Measurements from ENCODE around the gene ZFP36L1. TPM values are rescaled to one million over a fixed set of nuclear protein-coding genes. Genes with fewer than 3 reads are reported as not detected.

Gene ZFP36L1
- total and polyA plus RNA-seq, 2 of the 13 experiments (the other 11 are each of a cell fraction or from before 2014, with no cell fraction given), result 7.4 to 10.2 TPM

DNA sequence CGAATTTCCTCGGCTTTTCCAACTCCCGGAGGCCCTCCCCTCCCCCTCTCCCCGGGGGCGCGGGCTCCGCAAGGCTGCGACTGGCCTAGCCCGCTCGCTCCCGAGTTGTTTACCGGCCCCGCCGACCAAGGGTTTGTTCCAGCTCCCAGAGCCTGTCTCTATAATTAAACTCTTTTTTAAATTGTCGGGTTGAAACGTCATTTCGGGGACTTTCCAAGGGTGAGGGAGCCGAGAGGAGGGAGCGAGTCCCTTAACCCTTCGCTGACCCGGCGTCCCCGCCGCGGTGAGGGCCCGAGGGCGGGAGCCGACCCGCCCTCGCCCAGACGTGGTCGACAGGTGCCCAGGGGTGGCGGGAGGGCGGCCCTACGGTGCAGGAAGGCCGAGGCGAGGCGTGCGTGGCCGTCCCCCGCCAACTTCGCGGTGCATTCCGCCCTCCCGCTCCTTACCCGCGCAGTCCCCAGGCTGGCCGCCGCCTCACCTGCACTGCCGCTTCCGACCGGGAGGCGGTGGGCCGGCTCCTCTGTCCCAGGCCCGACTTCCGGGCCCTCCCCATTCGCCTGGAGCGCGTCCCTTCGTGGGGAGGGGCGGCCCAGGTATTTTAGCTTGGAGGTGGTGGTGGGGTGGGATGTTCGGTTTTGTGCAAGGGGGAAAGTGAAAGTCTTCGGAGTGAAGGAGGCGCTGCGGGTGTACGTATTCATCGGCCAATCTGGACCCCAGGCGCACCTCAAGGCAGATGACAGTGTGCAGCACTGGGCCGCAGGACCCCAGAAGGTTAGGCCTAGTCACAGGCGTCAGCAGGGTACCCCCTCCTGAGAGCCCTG lies 2.9 kb upstream of the ZFP36L1 start (continued):
- TF ChIP-seq SALL2 (CRISPR knock-in tag; IDR thresholded peaks at IDR 0.05) (no peak), ZNF230 (CRISPR knock-in tag; IDR thresholded peaks at IDR 0.05) (no peak), ZNF775 (CRISPR knock-in tag; IDR thresholded peaks at IDR 0.05; ENCODE audit: borderline replicate concordance) (no peak), THYN1 (CRISPR knock-in tag; IDR thresholded peaks at IDR 0.05; ENCODE audit: borderline replicate concordance, low read depth) (no peak), ZBTB20 (CRISPR knock-in tag; IDR thresholded peaks at IDR 0.05; ENCODE audit: borderline replicate concordance, low read depth) (no peak), ZNF549 (CRISPR knock-in tag; IDR thresholded peaks at IDR 0.05) (no peak), JUNB (CRISPR knock-in tag; IDR thresholded peaks at IDR 0.05; ENCODE audit: borderline replicate concordance) (0 out of 2 replicates have a peak, but pooled peaks have one; percentile 35), ATF7 (IDR thresholded peaks at IDR 0.05) (no peak), ATF7 (CRISPR knock-in tag; IDR thresholded peaks at IDR 0.05) (0 out of 2 replicates have a peak, but pooled peaks have one; percentile 47)
- TF ChIP-seq, protein P1, sequence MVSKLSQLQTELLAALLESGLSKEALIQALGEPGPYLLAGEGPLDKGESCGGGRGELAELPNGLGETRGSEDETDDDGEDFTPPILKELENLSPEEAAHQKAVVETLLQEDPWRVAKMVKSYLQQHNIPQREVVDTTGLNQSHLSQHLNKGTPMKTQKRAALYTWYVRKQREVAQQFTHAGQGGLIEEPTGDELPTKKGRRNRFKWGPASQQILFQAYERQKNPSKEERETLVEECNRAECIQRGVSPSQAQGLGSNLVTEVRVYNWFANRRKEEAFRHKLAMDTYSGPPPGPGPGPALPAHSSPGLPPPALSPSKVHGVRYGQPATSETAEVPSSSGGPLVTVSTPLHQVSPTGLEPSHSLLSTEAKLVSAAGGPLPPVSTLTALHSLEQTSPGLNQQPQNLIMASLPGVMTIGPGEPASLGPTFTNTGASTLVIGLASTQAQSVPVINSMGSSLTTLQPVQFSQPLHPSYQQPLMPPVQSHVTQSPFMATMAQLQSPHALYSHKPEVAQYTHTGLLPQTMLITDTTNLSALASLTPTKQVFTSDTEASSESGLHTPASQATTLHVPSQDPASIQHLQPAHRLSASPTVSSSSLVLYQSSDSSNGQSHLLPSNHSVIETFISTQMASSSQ (IDR thresholded peaks at IDR 0.05; ENCODE audit: low read depth), result no peak
- TF ChIP-seq, protein P1 (CRISPR knock-in tag; IDR thresholded peaks at IDR 0.05; ENCODE audit: borderline replicate concordance), result peak; percentile 48; the same call in 1 of the 2 replicates
- TF ChIP-seq, protein P2, sequence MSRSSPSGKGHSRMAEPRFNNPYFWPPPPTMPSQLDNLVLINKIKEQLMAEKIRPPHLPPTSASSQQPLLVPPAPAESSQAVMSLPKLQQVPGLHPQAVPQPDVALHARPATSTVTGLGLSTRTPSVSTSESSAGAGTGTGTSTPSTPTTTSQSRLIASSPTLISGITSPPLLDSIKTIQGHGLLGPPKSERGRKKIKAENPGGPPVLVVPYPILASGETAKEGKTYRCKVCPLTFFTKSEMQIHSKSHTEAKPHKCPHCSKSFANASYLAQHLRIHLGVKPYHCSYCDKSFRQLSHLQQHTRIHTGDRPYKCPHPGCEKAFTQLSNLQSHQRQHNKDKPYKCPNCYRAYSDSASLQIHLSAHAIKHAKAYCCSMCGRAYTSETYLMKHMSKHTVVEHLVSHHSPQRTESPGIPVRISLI (CRISPR knock-in tag; IDR thresholded peaks at IDR 0.05; ENCODE audit: borderline replicate concordance), result no peak; the same call in 1 of the 2 replicates
- TF ChIP-seq, protein P3, sequence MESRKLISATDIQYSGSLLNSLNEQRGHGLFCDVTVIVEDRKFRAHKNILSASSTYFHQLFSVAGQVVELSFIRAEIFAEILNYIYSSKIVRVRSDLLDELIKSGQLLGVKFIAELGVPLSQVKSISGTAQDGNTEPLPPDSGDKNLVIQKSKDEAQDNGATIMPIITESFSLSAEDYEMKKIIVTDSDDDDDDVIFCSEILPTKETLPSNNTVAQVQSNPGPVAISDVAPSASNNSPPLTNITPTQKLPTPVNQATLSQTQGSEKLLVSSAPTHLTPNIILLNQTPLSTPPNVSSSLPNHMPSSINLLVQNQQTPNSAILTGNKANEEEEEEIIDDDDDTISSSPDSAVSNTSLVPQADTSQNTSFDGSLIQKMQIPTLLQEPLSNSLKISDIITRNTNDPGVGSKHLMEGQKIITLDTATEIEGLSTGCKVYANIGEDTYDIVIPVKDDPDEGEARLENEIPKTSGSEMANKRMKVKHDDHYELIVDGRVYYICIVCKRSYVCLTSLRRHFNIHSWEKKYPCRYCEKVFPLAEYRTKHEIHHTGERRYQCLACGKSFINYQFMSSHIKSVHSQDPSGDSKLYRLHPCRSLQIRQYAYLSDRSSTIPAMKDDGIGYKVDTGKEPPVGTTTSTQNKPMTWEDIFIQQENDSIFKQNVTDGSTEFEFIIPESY (CRISPR knock-in tag; IDR thresholded peaks at IDR 0.05), result no peak
- TF ChIP-seq, protein P4, sequence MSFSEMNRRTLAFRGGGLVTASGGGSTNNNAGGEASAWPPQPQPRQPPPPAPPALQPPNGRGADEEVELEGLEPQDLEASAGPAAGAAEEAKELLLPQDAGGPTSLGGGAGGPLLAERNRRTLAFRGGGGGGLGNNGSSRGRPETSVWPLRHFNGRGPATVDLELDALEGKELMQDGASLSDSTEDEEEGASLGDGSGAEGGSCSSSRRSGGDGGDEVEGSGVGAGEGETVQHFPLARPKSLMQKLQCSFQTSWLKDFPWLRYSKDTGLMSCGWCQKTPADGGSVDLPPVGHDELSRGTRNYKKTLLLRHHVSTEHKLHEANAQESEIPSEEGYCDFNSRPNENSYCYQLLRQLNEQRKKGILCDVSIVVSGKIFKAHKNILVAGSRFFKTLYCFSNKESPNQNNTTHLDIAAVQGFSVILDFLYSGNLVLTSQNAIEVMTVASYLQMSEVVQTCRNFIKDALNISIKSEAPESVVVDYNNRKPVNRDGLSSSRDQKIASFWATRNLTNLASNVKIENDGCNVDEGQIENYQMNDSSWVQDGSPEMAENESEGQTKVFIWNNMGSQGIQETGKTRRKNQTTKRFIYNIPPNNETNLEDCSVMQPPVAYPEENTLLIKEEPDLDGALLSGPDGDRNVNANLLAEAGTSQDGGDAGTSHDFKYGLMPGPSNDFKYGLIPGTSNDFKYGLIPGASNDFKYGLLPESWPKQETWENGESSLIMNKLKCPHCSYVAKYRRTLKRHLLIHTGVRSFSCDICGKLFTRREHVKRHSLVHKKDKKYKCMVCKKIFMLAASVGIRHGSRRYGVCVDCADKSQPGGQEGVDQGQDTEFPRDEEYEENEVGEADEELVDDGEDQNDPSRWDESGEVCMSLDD (CRISPR knock-in tag; IDR thresholded peaks at IDR 0.05; ENCODE audit: borderline replicate concordance), result peak; percentile 3; the same call in 1 of the 2 replicates
- TF ChIP-seq, protein P5, sequence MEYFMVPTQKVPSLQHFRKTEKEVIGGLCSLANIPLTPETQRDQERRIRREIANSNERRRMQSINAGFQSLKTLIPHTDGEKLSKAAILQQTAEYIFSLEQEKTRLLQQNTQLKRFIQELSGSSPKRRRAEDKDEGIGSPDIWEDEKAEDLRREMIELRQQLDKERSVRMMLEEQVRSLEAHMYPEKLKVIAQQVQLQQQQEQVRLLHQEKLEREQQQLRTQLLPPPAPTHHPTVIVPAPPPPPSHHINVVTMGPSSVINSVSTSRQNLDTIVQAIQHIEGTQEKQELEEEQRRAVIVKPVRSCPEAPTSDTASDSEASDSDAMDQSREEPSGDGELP (IDR thresholded peaks at IDR 0.05; ENCODE audit: borderline replicate concordance, low read depth), result peak; percentile 13; the same call in 1 of the 2 replicates
- TF ChIP-seq, protein P6, sequence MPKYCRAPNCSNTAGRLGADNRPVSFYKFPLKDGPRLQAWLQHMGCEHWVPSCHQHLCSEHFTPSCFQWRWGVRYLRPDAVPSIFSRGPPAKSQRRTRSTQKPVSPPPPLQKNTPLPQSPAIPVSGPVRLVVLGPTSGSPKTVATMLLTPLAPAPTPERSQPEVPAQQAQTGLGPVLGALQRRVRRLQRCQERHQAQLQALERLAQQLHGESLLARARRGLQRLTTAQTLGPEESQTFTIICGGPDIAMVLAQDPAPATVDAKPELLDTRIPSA (CRISPR knock-in tag; IDR thresholded peaks at IDR 0.05; ENCODE audit: borderline replicate concordance), result no peak

Data from HepG2 (cell line).